B cell (primary cell): ENCODE measurements around the gene CDCA5. TPM values are rescaled to one million over a fixed set of nuclear protein-coding genes. Genes with fewer than 3 reads are reported as not detected.

ENCODE experiments used
- ATAC-seq: fragments of 200-7000 bp; cut with Tn5 transposase; one replicate; pipeline ENCODE4 v1.10.0; 2021; ENCODE audit warnings: low read depth, mild to moderate bottlenecking, moderate number of reproducible peaks, moderate library complexity
- CTCF ChIA-PET: fragments of 350-600 bp; sonication (Branson Sonifier 250); formaldehyde crosslinking; loops from one replicate; lab custom pipeline; 2021; ENCODE audit warnings: antibody characterized with exemption, inconsistent platforms; lab: Charles Lee
- POLR2A ChIA-PET: fragments of 350-600 bp; sonication (Branson Sonifier 250); formaldehyde crosslinking; loops from one replicate; lab custom pipeline; 2021; ENCODE audit warnings: antibody characterized with exemption; lab: Charles Lee
- DNase-seq: peaks from one replicate; pipeline ENCODE4 v3.0.0; 2013
- H2AFZ ChIP-seq: 2 replicates; pipeline ENCODE4 v1.6.1; 2012; ENCODE audit warnings: mild to moderate bottlenecking, low read depth, low read length; ENCODE audit not compliant: insufficient read depth, poor library complexity, severe bottlenecking
- H3K27ac ChIP-seq, 2 donors: 1 replicate in 1 of 2; 2 replicates in 1 of 2; pipeline ENCODE4 v1.5.1; 2012 to 2013; ENCODE audit warnings: low read length in 2 of 2, mild to moderate bottlenecking in 2 of 2, moderate library complexity in 1 of 2
- H3K27me3 ChIP-seq, 4 experiments: fragments of 200-600 bp in 1 of 4; sonication (generic) in 1 of 4; replicated peaks in 1 of 4; 1 replicate in 2 of 4; 2 replicates in 2 of 4; pipeline versions ENCODE4 v1.6.1 to v1.7.0; 2013 to 2016; ENCODE audit warnings: low read length in 3 of 4, mild to moderate bottlenecking in 2 of 4, mixed read lengths in 1 of 4, moderate library complexity in 1 of 4; ENCODE audit not compliant: insufficient read depth in 4 of 4, control insufficient read depth in 3 of 4; ENCODE audit errors: control extremely low read depth in 1 of 4
- H3K36me3 ChIP-seq, 2 experiments: replicated peaks in 1 of 2; 1 replicate in 1 of 2; 2 replicates in 1 of 2; pipeline versions ENCODE4 v1.6.1 to v1.7.1; 2013; ENCODE audit warnings: low read length in 1 of 2; ENCODE audit not compliant: insufficient read depth in 2 of 2, control insufficient read depth in 1 of 2; ENCODE audit errors: control extremely low read depth in 1 of 2, extremely low read depth in 1 of 2
- H3K4me1 ChIP-seq, 2 donors: fragments of 200-600 bp in 1 of 2; sonication (generic) in 1 of 2; 1 replicate in 1 of 2; 2 replicates in 1 of 2; pipeline versions ENCODE4 v1.5.1 to v1.6.1; 2013 to 2017; ENCODE audit warnings: low read length in 2 of 2; ENCODE audit not compliant: control insufficient read depth in 2 of 2, insufficient read depth in 2 of 2
- H3K4me2 ChIP-seq: replicated peaks from 2 replicates; pipeline ENCODE3; 2012; ENCODE audit warnings: mild to moderate bottlenecking, low read depth, low read length; ENCODE audit not compliant: poor library complexity, severe bottlenecking
- H3K4me3 ChIP-seq, 5 experiments: fragments of 200-600 bp in 1 of 5; sonication (generic) in 1 of 5; 1 replicate in 3 of 5; 2 replicates in 2 of 5; pipeline versions ENCODE4 v1.5.1 to v1.7.0; 2011 to 2016; ENCODE audit warnings: low read length in 4 of 5, mild to moderate bottlenecking in 4 of 5, low read depth in 2 of 5, control low read depth in 1 of 5, moderate library complexity in 1 of 5; ENCODE audit not compliant: insufficient read depth in 1 of 5; ENCODE audit errors: control extremely low read depth in 1 of 5, extremely low read depth in 1 of 5
- H3K79me2 ChIP-seq: fragments of 200-600 bp; sonication (generic); one replicate; pipeline ENCODE4 v1.6.0; 2016; ENCODE audit warnings: low read length; ENCODE audit not compliant: control insufficient read depth, insufficient read depth
- H3K9ac ChIP-seq: fragments of 200-600 bp; sonication (generic); 2 replicates; pipeline ENCODE4 v1.6.1; 2017; ENCODE audit warnings: mild to moderate bottlenecking, low read length, moderate library complexity
- H3K9me3 ChIP-seq, 3 donors: one replicate each; pipeline versions ENCODE4 v1.6.1 to v1.7.1; 2013; ENCODE audit warnings: low read length in 2 of 3; ENCODE audit not compliant: control insufficient read depth in 2 of 3, insufficient read depth in 1 of 3; ENCODE audit errors: control extremely low read depth in 1 of 3
- H4K20me1 ChIP-seq: 2 replicates; pipeline ENCODE4 v1.6.0; 2012; ENCODE audit warnings: mild to moderate bottlenecking, low read length; ENCODE audit not compliant: insufficient read depth, control insufficient read depth, poor library complexity, severe bottlenecking
- H3K27ac Mint-ChIP-seq: one replicate; pipeline ENCODE4 v1.8.0; 2021; ENCODE audit warnings: mixed read lengths
- H3K27me3 Mint-ChIP-seq: one replicate; pipeline ENCODE4 v1.8.0; 2021; ENCODE audit warnings: mixed read lengths
- H3K4me1 Mint-ChIP-seq: one replicate; pipeline ENCODE4 v1.8.0; 2021; ENCODE audit warnings: mixed read lengths
- H3K4me3 Mint-ChIP-seq: one replicate; pipeline ENCODE4 v1.8.0; 2021; ENCODE audit warnings: mixed read lengths
- H3K9me3 Mint-ChIP-seq: one replicate; pipeline ENCODE4 v1.8.0; 2022; ENCODE audit warnings: mixed read lengths; ENCODE audit not compliant: insufficient read depth
- EZH2 ChIP-seq: IDR thresholded peaks from 2 replicates; pipeline ENCODE4 v1.6.1; 2012; ENCODE audit warnings: borderline replicate concordance, low read depth, mild to moderate bottlenecking, moderate library complexity, low read length; ENCODE audit not compliant: insufficient read depth, poor library complexity, severe bottlenecking
- whole genome bisulfite sequencing: methylation state at CpG from one replicate; pipeline ENCODE4 v1.1.5; 2013; ENCODE audit warnings: missing lambda C conversion rate; ENCODE audit not compliant: insufficient coverage; 5-methylcytosine and 5-hydroxymethylcytosine counted together
- intact Hi-C: fragments of 100-400 bp; cut with micrococcal nuclease; formaldehyde crosslinking; loops from one replicate; pipeline ENCODE4 v1.10.0; 2022
- polyA plus RNA-seq: library from polyadenylated mRNA; depleted of rRNA; stranded (reverse); fragments of >200 nt; gene quantifications from 2 replicates; pipeline ENCODE4 v1.2.3, GENCODE V29; 2012
- total RNA-seq, 2 donors: library from RNA; stranded (reverse); fragments of 120-200 nt in 1 of 2; gene quantifications; 1 replicate in 1 of 2; 2 replicates in 1 of 2; pipeline versions ENCODE4 v1.2.3 to v1.2.4, GENCODE V29; 2013 to 2022
- TF ChIP-seq, protein P1 (sequence below): fragments of 200-600 bp; IDR thresholded peaks from one replicate; pipeline ENCODE4 v1.8.0; 2022; ENCODE audit warnings: antibody characterized with exemption, mild to moderate bottlenecking

The CDCA5 gene
- total and polyA plus RNA-seq, 2 donors (not counting 1 experiment from before 2014, with no cell fraction given): 1.1 to 1.4 TPM

DNA sequence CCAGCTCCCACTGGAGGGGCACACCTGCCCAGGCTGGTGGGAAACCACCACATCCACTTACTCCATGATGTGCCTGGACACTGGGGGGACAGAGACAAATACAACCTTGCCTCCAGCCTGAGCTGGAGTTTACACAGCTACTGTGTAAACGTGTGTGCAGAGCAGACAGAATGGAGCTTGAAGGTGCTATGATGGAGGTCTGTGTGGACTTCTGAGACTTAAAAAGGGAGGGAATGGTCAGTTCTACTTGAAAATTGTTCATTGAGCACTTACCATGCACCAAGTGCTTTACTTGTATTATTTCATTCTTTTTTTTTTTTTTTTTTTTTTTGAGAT lies 11.2 kb downstream of the CDCA5 start:
- H3K4me3 Mint-ChIP-seq: no peak overlapping the region
- 100% methylated on average over 1 of the region's 1 CpG for WGBS
- no peak for DNase-seq
- ChIA-PET CTCF (no interaction called here), POLR2A (no interaction called here)
- H3K27me3 Mint-ChIP-seq: no peaks in the 10 kb centered on the region
- H3K9ac ChIP-seq: no peak overlapping the region
- H4K20me1 ChIP-seq: no peaks in the 10 kb centered on the region
- no peaks in the 10 kb centered on the region for H3K36me3 ChIP-seq
- no peak for ATAC-seq
- H3K9me3 ChIP-seq: no peaks in the 10 kb centered on the region
- intact Hi-C loops: no loop called here
- no peak overlapping the region for H3K4me2 ChIP-seq
- H3K79me2 ChIP-seq: no peaks in the 10 kb centered on the region
- H3K4me1 ChIP-seq: peaks cover 0 to 11% of the 10 kb centered on the region in 2 donors
- H3K9me3 Mint-ChIP-seq: no peaks in the 10 kb centered on the region
- no peak overlapping the region for H3K27ac Mint-ChIP-seq
- no peak overlapping the region for H3K27ac ChIP-seq
- H2AFZ ChIP-seq: no peak overlapping the region
- H3K27me3 ChIP-seq: no peaks in the 10 kb centered on the region
- no peak overlapping the region for H3K4me3 ChIP-seq
- H3K4me1 Mint-ChIP-seq: peaks cover 4% of the 10 kb centered on the region
- no peak for TF ChIP-seq EZH2
- TF ChIP-seq, protein P1, sequence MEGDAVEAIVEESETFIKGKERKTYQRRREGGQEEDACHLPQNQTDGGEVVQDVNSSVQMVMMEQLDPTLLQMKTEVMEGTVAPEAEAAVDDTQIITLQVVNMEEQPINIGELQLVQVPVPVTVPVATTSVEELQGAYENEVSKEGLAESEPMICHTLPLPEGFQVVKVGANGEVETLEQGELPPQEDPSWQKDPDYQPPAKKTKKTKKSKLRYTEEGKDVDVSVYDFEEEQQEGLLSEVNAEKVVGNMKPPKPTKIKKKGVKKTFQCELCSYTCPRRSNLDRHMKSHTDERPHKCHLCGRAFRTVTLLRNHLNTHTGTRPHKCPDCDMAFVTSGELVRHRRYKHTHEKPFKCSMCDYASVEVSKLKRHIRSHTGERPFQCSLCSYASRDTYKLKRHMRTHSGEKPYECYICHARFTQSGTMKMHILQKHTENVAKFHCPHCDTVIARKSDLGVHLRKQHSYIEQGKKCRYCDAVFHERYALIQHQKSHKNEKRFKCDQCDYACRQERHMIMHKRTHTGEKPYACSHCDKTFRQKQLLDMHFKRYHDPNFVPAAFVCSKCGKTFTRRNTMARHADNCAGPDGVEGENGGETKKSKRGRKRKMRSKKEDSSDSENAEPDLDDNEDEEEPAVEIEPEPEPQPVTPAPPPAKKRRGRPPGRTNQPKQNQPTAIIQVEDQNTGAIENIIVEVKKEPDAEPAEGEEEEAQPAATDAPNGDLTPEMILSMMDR: no peak

DNA sequence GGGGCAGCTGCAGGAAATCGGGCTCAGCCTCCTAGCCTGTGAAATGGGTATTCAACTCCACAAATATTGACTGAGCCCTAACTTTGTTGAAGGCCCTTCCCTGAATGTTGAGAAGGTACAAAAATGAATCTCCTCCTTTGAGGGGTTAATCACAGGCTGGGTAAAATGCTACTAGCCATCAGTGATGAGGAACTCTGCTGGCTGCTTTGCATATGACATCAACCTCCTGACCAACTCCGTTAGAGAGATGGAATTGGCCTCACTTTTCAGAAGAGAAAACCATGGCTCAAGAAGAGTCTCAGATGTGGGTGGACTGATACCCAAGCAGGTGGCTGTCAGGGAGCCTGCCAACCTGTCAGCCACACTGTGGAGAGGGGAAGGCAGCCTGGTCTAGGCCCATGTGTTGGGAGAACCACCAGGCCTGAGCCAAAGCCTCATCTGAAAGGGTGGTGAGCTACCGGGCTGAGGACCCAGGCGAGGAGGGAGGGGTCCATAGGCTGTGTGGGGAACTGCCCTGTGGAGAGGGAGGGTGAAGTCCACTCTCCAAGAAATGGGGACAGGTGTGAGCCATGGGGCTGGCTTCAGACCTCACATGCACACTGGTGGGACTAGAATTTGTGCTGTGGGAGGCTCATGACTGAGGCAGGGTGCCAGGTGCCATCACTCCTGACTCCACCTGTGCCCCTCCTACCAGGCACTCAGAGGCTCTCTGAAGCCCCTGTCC lies 11.8 kb downstream of the CDCA5 start:
- H3K27me3 Mint-ChIP-seq: no peaks in the 10 kb centered on the region
- H3K9me3 Mint-ChIP-seq: no peaks in the 10 kb centered on the region
- peaks cover 4% of the 10 kb centered on the region for H3K4me1 Mint-ChIP-seq
- Histone ChIP-seq H3K4me1 (peaks cover 0 to 11% of the 10 kb centered on the region in 2 donors), H3K9ac (no peak overlapping the region), H4K20me1 (no peaks in the 10 kb centered on the region), H3K27ac (no peak overlapping the region), H3K4me2 (no peak overlapping the region), H3K4me3 (no peak overlapping the region), H3K36me3 (no peaks in the 10 kb centered on the region), H2AFZ (peak overlapping the region; percentile 21), H3K79me2 (no peaks in the 10 kb centered on the region), H3K27me3 (no peaks in the 10 kb centered on the region), H3K9me3 (no peaks in the 10 kb centered on the region)
- 88% methylated on average over 2 of the region's 4 CpGs for WGBS
- H3K27ac Mint-ChIP-seq: no peak overlapping the region
- no peak overlapping the region for H3K4me3 Mint-ChIP-seq
- DNase-seq (no peak), ATAC-seq (no peak)
- ChIA-PET POLR2A (no interaction called here), CTCF (interaction anchor here (0.6 kb wide), 1 partner anchor 203 kb away, joined by 3 read pairs; no protein-coding TSS in a partner anchor)
- intact Hi-C loops: no loop called here
- TF ChIP-seq, protein P1: no peak
- no peak for TF ChIP-seq EZH2
